ENCODE data around the gene METTL14.
"Not testable (repeated sequence)": the region's sequence is repeated elsewhere in the genome, so short reads cannot be mapped to it uniquely, and the experiment has no call there.

- not testable (repeated sequence) for TF ChIP-seq CTCF (optimal IDR thresholded peaks at IDR 0.05 in 1 of 3, IDR thresholded peaks at IDR 0.05 in 1 of 3, conservative IDR thresholded peaks at IDR 0.05 in 1 of 3; ENCODE audit: extremely low read depth in 1 of 3, insufficient read depth in 2 of 3, low read length in 3 of 3); EZH2 (IDR thresholded peaks at IDR 0.05; ENCODE audit: low read length)
Observed at GRCh38 chr4:118636126-118636525, 49.1 kb upstream of the METTL14 start.
